ENCODE data around the gene KIF25. TPM values are rescaled to one million over a fixed set of nuclear protein-coding genes. Genes with fewer than 3 reads are reported as not detected.
A peak's percentile ranks its signal among the peaks of the same experiment; 100 is the strongest.
"Not testable (repeated sequence)": the region's sequence is repeated elsewhere in the genome, so short reads cannot be mapped to it uniquely, and the experiment has no call there.

The KIF25 gene
- total RNA-seq, 1 experiment from 2014 or later: not detected

- H3K4me1 ChIP-seq (replicated peaks): no peaks in the 10 kb centered on the region
- peaks cover 63% of the 10 kb centered on the region for H3K36me3 ChIP-seq
- no peak for DNase-seq (ENCODE audit: low read depth in 1 of 2, low spot score in 2 of 2)
These were observed 31.6 kb upstream of the KIF25 start for GRCh38 chr6:167965592-167966539.

GRCh38 chr6:167966540-167966905 lies 30.9 kb upstream of the KIF25 start:
- no peaks in the 10 kb centered on the region for H3K27me3 ChIP-seq (replicated peaks)
- no peaks in the 10 kb centered on the region for H3K4me1 ChIP-seq (replicated peaks)
- H3K4me3 ChIP-seq: no peak overlapping the region
- H3K9me3 ChIP-seq (replicated peaks): no peaks in the 10 kb centered on the region
- peaks cover 66% of the 10 kb centered on the region for H3K36me3 ChIP-seq
- H3K27ac ChIP-seq: no peak overlapping the region
- no peak for DNase-seq (ENCODE audit: low read depth in 1 of 2, low spot score in 2 of 2)

More at GRCh38 chr6:167965592-167966539, 31.6 kb upstream of the KIF25 start:
- Histone ChIP-seq H3K27ac (no peak overlapping the region), H3K4me3 (no peak overlapping the region), H3K27me3 (replicated peaks) (no peaks in the 10 kb centered on the region), H3K9me3 (replicated peaks) (no peaks in the 10 kb centered on the region)

GRCh38 chr6:167968091-167968490 lies 29.4 kb upstream of the KIF25 start:
- DNase-seq (ENCODE audit: low read depth in 1 of 2, low spot score in 2 of 2): no peak

GRCh38 chr6:167970230-167970629 lies 27.2 kb upstream of the KIF25 start:
- H3K36me3 ChIP-seq: peaks cover 46% of the 10 kb centered on the region

More at GRCh38 chr6:167968091-167968490, 29.4 kb upstream of the KIF25 start:
- Histone ChIP-seq H3K4me1 (replicated peaks) (peaks cover 1% of the 10 kb centered on the region), H3K27ac (no peak overlapping the region), H3K9me3 (replicated peaks) (no peaks in the 10 kb centered on the region), H3K27me3 (replicated peaks) (no peaks in the 10 kb centered on the region), H3K4me3 (no peak overlapping the region), H3K36me3 (peaks cover 60% of the 10 kb centered on the region)

GRCh38 chr6:167972193-167972592 lies 25.3 kb upstream of the KIF25 start:
- Histone ChIP-seq H3K9me3 (replicated peaks) (no peaks in the 10 kb centered on the region), H3K27ac (no peak overlapping the region), H3K4me1 (replicated peaks) (peaks cover 25% of the 10 kb centered on the region), H3K4me3 (no peak overlapping the region), H3K36me3 (peaks cover 38% of the 10 kb centered on the region), H3K27me3 (replicated peaks) (no peaks in the 10 kb centered on the region)
- DNase-seq (ENCODE audit: low read depth in 1 of 2, low spot score in 2 of 2): no peak

More at GRCh38 chr6:167970230-167970629, 27.2 kb upstream of the KIF25 start:
- Histone ChIP-seq H3K27me3 (replicated peaks) (no peaks in the 10 kb centered on the region), H3K4me1 (replicated peaks) (peaks cover 23% of the 10 kb centered on the region), H3K27ac (no peak overlapping the region), H3K4me3 (no peak overlapping the region), H3K9me3 (replicated peaks) (no peaks in the 10 kb centered on the region)
- no peak for DNase-seq (ENCODE audit: low read depth in 1 of 2, low spot score in 2 of 2)

- no peak for DNase-seq (ENCODE audit: low read depth in 1 of 2, low spot score in 2 of 2)
- no peaks in the 10 kb centered on the region for H3K27me3 ChIP-seq (replicated peaks)
- H3K9me3 ChIP-seq (replicated peaks): no peaks in the 10 kb centered on the region
- peaks cover 29% of the 10 kb centered on the region for H3K36me3 ChIP-seq
- no peak overlapping the region for H3K27ac ChIP-seq
- peaks cover 25% of the 10 kb centered on the region for H3K4me1 ChIP-seq (replicated peaks)
- no peak overlapping the region for H3K4me3 ChIP-seq
These were observed 24.2 kb upstream of the KIF25 start for GRCh38 chr6:167973148-167973885.

- H3K4me1 ChIP-seq (replicated peaks): peaks cover 25% of the 10 kb centered on the region
- H3K27ac ChIP-seq: no peak overlapping the region
- H3K9me3 ChIP-seq (replicated peaks): no peaks in the 10 kb centered on the region
- H3K27me3 ChIP-seq (replicated peaks): no peaks in the 10 kb centered on the region
- H3K36me3 ChIP-seq: peaks cover 14% of the 10 kb centered on the region
- no peak overlapping the region for H3K4me3 ChIP-seq
- DNase-seq (ENCODE audit: low read depth in 1 of 2, low spot score in 2 of 2): peak in 1 of 2 experiments; percentile 55
These were observed 22.7 kb upstream of the KIF25 start for GRCh38 chr6:167974640-167975344.

- Histone ChIP-seq H3K36me3 (peaks cover 7% of the 10 kb centered on the region), H3K27ac (no peak overlapping the region), H3K9me3 (replicated peaks) (no peaks in the 10 kb centered on the region), H3K4me3 (no peak overlapping the region), H3K27me3 (replicated peaks) (no peaks in the 10 kb centered on the region), H3K4me1 (replicated peaks) (peaks cover 25% of the 10 kb centered on the region)
- no peak for DNase-seq (ENCODE audit: low read depth in 1 of 2, low spot score in 2 of 2)
These were observed 22.0 kb upstream of the KIF25 start for GRCh38 chr6:167975458-167975857.

- not testable (repeated sequence) for H3K27me3 ChIP-seq (replicated peaks); H3K27ac ChIP-seq; H3K9me3 ChIP-seq (replicated peaks); H3K4me3 ChIP-seq; DNase-seq (ENCODE audit: low read depth in 1 of 2, low spot score in 2 of 2); H3K36me3 ChIP-seq
- H3K4me1 ChIP-seq (replicated peaks): peaks cover 32% of the 10 kb centered on the region
These were observed 21.3 kb upstream of the KIF25 start for GRCh38 chr6:167976116-167976657.

- Histone ChIP-seq H3K36me3 (peaks cover 2% of the 10 kb centered on the region; the same call in 1 of the 2 replicates), H3K27me3 (replicated peaks) (no peaks in the 10 kb centered on the region), H3K9me3 (replicated peaks) (no peaks in the 10 kb centered on the region), H3K4me3 (no peak overlapping the region), H3K4me1 (replicated peaks) (peaks cover 35% of the 10 kb centered on the region), H3K27ac (no peak overlapping the region)
- no peak for DNase-seq (ENCODE audit: low read depth in 1 of 2, low spot score in 2 of 2)
These were observed 20.8 kb upstream of the KIF25 start for GRCh38 chr6:167976708-167977107.

- Histone ChIP-seq H3K27ac (no peak overlapping the region), H3K9me3 (replicated peaks) (no peaks in the 10 kb centered on the region), H3K4me1 (replicated peaks) (peaks cover 35% of the 10 kb centered on the region), H3K27me3 (replicated peaks) (no peaks in the 10 kb centered on the region), H3K4me3 (no peak overlapping the region), H3K36me3 (peaks cover under 1% of the 10 kb centered on the region; the same call in 1 of the 2 replicates)
- DNase-seq (ENCODE audit: low read depth in 1 of 2, low spot score in 2 of 2): no peak
These were observed 19.6 kb upstream of the KIF25 start for GRCh38 chr6:167977717-167978467.

GRCh38 chr6:167978607-167979006 lies 18.9 kb upstream of the KIF25 start:
- no peak overlapping the region for H3K4me3 ChIP-seq
- H3K4me1 ChIP-seq (replicated peaks): peaks cover 28% of the 10 kb centered on the region
- no peaks in the 10 kb centered on the region for H3K9me3 ChIP-seq (replicated peaks)
- DNase-seq (ENCODE audit: low read depth in 1 of 2, low spot score in 2 of 2): no peak
- no peaks in the 10 kb centered on the region for H3K36me3 ChIP-seq
- no peak overlapping the region for H3K27ac ChIP-seq
- no peaks in the 10 kb centered on the region for H3K27me3 ChIP-seq (replicated peaks)

Measured in SJSA1 (cell line).